Endothelial cell of umbilical vein (primary cell): ENCODE results near the gene TEX264. TPM values are rescaled to one million over a fixed set of nuclear protein-coding genes. Genes with fewer than 3 reads are reported as not detected.

ENCODE experiments used
- Bru-seq: library from RNA; stranded (reverse); fragments of 400-500 nt; gene quantifications from one replicate; lab custom pipeline; 2021; lab: Mats Ljungman, UMichigan
- BruChase-seq, 2 experiments: library from RNA; stranded (reverse); fragments of 400-500 nt; gene quantifications; one replicate each; lab custom pipeline; 2021; lab: Mats Ljungman, UMichigan
- BruUV-seq: library from RNA; stranded (reverse); fragments of 400-500 nt; replicated peaks from 2 replicates; lab custom pipeline; 2021; lab: Mats Ljungman, UMichigan
- CTCF ChIA-PET: fragments of 300-600, 350-600 bp; sonication (Branson Sonifier 250); formaldehyde crosslinking; loops from one replicate; lab custom pipeline; 2021; ENCODE audit warnings: antibody characterized with exemption, inconsistent platforms; lab: Charles Lee
- POLR2A ChIA-PET: fragments of 300-600, 350-600 bp; sonication (Branson Sonifier 250); formaldehyde crosslinking; loops from one replicate; lab custom pipeline; 2021; ENCODE audit warnings: antibody characterized with exemption, inconsistent platforms; lab: Charles Lee
- DNase-seq: peaks from one replicate; pipeline ENCODE4 v3.0.0-alpha.2; 2011; ENCODE audit warnings: low read depth, low spot score
- FAIRE-seq: peaks from 2 replicates; lab custom pipeline; 2011; peaks lifted over from hg19 to GRCh38; lab: Jason Lieb, UNC
- H2AFZ ChIP-seq: 2 replicates; pipeline ENCODE4 v1.6.0; 2012; ENCODE audit warnings: low read depth, low read length, control low read depth, inconsistent platforms
- H3K27ac ChIP-seq: 2 replicates; pipeline ENCODE4 v1.5.1; 2011; ENCODE audit warnings: low read depth, mild to moderate bottlenecking, control low read depth, low read length, moderate library complexity; ENCODE audit not compliant: insufficient read depth
- H3K27me3 ChIP-seq, 2 experiments: 2 replicates each; pipeline versions ENCODE4 v1.6.0 to v1.6.1; 2011; ENCODE audit warnings: low read length in 2 of 2, mixed read lengths in 1 of 2; ENCODE audit not compliant: control insufficient read depth in 2 of 2, insufficient read depth in 2 of 2
- H3K36me3 ChIP-seq, 2 experiments: 2 replicates in 1 of 2; 3 replicates in 1 of 2; pipeline ENCODE4 v1.5.1; 2011; ENCODE audit warnings: low read length in 2 of 2, mild to moderate bottlenecking in 1 of 2, moderate library complexity in 1 of 2; ENCODE audit not compliant: control insufficient read depth in 2 of 2, insufficient read depth in 2 of 2; ENCODE audit errors: extremely low read depth in 1 of 2
- H3K4me1 ChIP-seq: 3 replicates; pipeline ENCODE4 v1.5.1; 2011; ENCODE audit warnings: mild to moderate bottlenecking, low read length; ENCODE audit not compliant: control insufficient read depth, insufficient read depth; ENCODE audit errors: extremely low read depth
- H3K4me2 ChIP-seq: 2 replicates; pipeline ENCODE4 v1.6.1; 2011; ENCODE audit warnings: low read length, control low read depth, mixed read lengths; ENCODE audit not compliant: insufficient read depth
- H3K4me3 ChIP-seq, 3 experiments: fragments of 200-600 bp in 1 of 3; sonication (generic), shearing (Covaris generic) in 1 of 3; replicated peaks in 1 of 3; 2 replicates each; pipeline ENCODE4 v1.5.1; 2011 to 2016; ENCODE audit warnings: control low read depth in 3 of 3, low read length in 3 of 3, mild to moderate bottlenecking in 2 of 3, inconsistent platforms in 1 of 3, low read depth in 1 of 3, moderate library complexity in 1 of 3; ENCODE audit not compliant: insufficient read depth in 1 of 3
- H3K79me2 ChIP-seq: 2 replicates; pipeline ENCODE4 v1.6.0; 2012; ENCODE audit warnings: low read length, inconsistent platforms; ENCODE audit not compliant: control insufficient read depth, insufficient read depth
- H3K9ac ChIP-seq: replicated peaks from 2 replicates; pipeline ENCODE3; 2011; ENCODE audit warnings: low read length, control low read depth; ENCODE audit not compliant: insufficient read depth; ENCODE audit errors: extremely low read depth
- H3K9me1 ChIP-seq: replicated peaks from 3 replicates; pipeline ENCODE4 v1.6.0; 2011; ENCODE audit warnings: mild to moderate bottlenecking, low read length; ENCODE audit not compliant: control insufficient read depth, insufficient read depth; ENCODE audit errors: extremely low read depth
- H3K9me3 ChIP-seq: replicated peaks from 2 replicates; pipeline ENCODE4 v1.5.1; 2012; ENCODE audit warnings: low read length, inconsistent platforms; ENCODE audit not compliant: control insufficient read depth, insufficient read depth
- H4K20me1 ChIP-seq: replicated peaks from 2 replicates; pipeline ENCODE3; 2011; ENCODE audit warnings: mild to moderate bottlenecking, low read length; ENCODE audit not compliant: control insufficient read depth, insufficient read depth; ENCODE audit errors: extremely low read depth
- EZH2 ChIP-seq: IDR thresholded peaks from 2 replicates; pipeline ENCODE4 v1.6.1; 2012; ENCODE audit warnings: borderline replicate concordance, low read depth, mild to moderate bottlenecking, moderate library complexity, low read length, inconsistent platforms; ENCODE audit not compliant: severe bottlenecking
- GATA2 ChIP-seq: IDR thresholded peaks from 2 replicates; pipeline ENCODE4 v1.7.0; 2011; ENCODE audit warnings: low read depth, mild to moderate bottlenecking, moderate library complexity, mixed read lengths, low read length; ENCODE audit not compliant: insufficient read length, insufficient read depth
- JUN ChIP-seq: IDR thresholded peaks from 2 replicates; pipeline ENCODE4 v1.6.1; 2011; ENCODE audit warnings: borderline replicate concordance, low read depth; ENCODE audit not compliant: insufficient read length, insufficient read depth
- MAX ChIP-seq: IDR thresholded peaks from 2 replicates; pipeline ENCODE4 v1.6.1; 2011; ENCODE audit not compliant: insufficient read depth, insufficient read length
- MYC ChIP-seq: IDR thresholded peaks from one replicate; pipeline ENCODE4 v1.6.1; 2011; ENCODE audit warnings: mild to moderate bottlenecking, low read depth, low read length
- POLR2A ChIP-seq: IDR thresholded peaks from 2 replicates; pipeline ENCODE4 v1.6.1; 2012; ENCODE audit warnings: low read depth, mild to moderate bottlenecking, control low read depth, low read length
- POLR2AphosphoS5 ChIP-seq: IDR thresholded peaks from 2 replicates; pipeline ENCODE4 v1.6.1; 2012; ENCODE audit warnings: low read depth, mild to moderate bottlenecking, control low read depth, low read length, moderate library complexity; ENCODE audit not compliant: insufficient read depth
- dilution Hi-C: fragments of 300-500 bp; cut with MboI; formaldehyde crosslinking; loops from one replicate; pipeline ENCODE4 v1.15.0; 2019; ENCODE audit warnings: low sequenced_read_pairs; ENCODE audit not compliant: extremely low pct_ligation_motif_present
- intact Hi-C: fragments of 100-400 bp; cut with micrococcal nuclease; formaldehyde crosslinking; loops from one replicate; pipeline ENCODE4 v1.10.0; 2022
- long read RNA-seq: library from polyadenylated mRNA; stranded (forward); transcript quantifications from one replicate; pipeline ENCODE4 v2.0.0, GENCODE V29; 2021
- polyA minus RNA-seq, 3 experiments: library from RNA; depleted of rRNA, polyadenylated mRNA; stranded (reverse); fragments of >200 nt; gene quantifications; 1 replicate in 1 of 3; 2 replicates in 2 of 3; pipeline ENCODE4 v1.2.3, GENCODE V29; 2011
- polyA plus RNA-seq, 4 experiments: library from polyadenylated mRNA; depleted of rRNA in 3 of 4; stranded (reverse) in 3 of 4; unstranded in 1 of 4; fragments of >200 nt; gene quantifications; 2 replicates each; pipeline versions ENCODE4 v1.2.1 to v1.2.3, GENCODE V29; 2011 to 2012; ENCODE audit warnings: missing spikeins in 1 of 4
- total RNA-seq: library from RNA; stranded (reverse); gene quantifications from 2 replicates; pipeline ENCODE4 v1.2.3, GENCODE V29; 2021

Gene TEX264
- 26.3 and 29.0 TPM in 2 replicates for total RNA-seq
- 89.7 and 114 TPM in 2 replicates for polyA plus RNA-seq
- polyA plus RNA-seq (2011; cell fraction: cytosol; rRNA removed): 50.9 and 57.0 TPM in 2 replicates
- 35.9 and 36.0 TPM in 2 replicates for polyA plus RNA-seq (2011; cell fraction: nucleus; rRNA removed)
- 25.6 and 36.7 TPM in 2 replicates for polyA plus RNA-seq (2012)
- 42.7 and 50.8 TPM in 2 replicates for polyA minus RNA-seq
- 32.7 TPM for polyA minus RNA-seq (2011; cell fraction: cytosol; rRNA and poly(A)+ RNA removed)
- polyA minus RNA-seq (2011; cell fraction: nucleus; rRNA and poly(A)+ RNA removed): 9.0 and 10.9 TPM in 2 replicates
- Bru-seq, nascent RNA: percentile 48 among the genes with signal in this experiment
- BruChase-seq, experiment 1, labeled RNA remaining after a 6-hour chase: percentile 64 among the genes with signal in this experiment
- BruChase-seq, experiment 2, labeled RNA remaining after a 2-hour chase: percentile 48 among the genes with signal in this experiment
- long read RNA-seq, transcript TEX264-213 (4 exons, 800 nt): minor isoform, 9 of 123 reads
- long read RNA-seq, transcript TEX264-201 (5 exons, 1,340 nt): major isoform, 81 of 123 reads
- long read RNA-seq, partial matches to known transcripts: 4 of 123 reads
- long read RNA-seq, other reads (novel, unspliced or antisense): 21 of 123 reads

- ChIA-PET CTCF (interaction anchor here (0.9 to 6.4 kb wide), 13 partner anchors 11 to 1055 kb away, joined by 4 to 230 read pairs (median 13); partner anchors contain the start of genes DCAF1, GRM2, MAPKAPK3 and RAD54L2), POLR2A (interaction anchor here (1.1 to 1.7 kb wide), 2 partner anchors 171 to 172 kb away, joined by 9 read pairs; partner anchors contain the start of gene DCAF1)
- FAIRE-seq (peak; percentile 66), DNase-seq (peak; percentile 69)
- Histone ChIP-seq H3K9me3 (no peaks in the 10 kb centered on the region), H3K79me2 (no peaks in the 10 kb centered on the region), H2AFZ (peak within 1 kb of the TSS; percentile 87), H3K27ac (peak within 1 kb of the TSS; percentile 55), H3K36me3 (peaks cover 0 to 2% of the 10 kb centered on the region in 2 experiments), H3K27me3 (no peaks in the 10 kb centered on the region), H3K4me1 (peaks cover 12% of the 10 kb centered on the region), H3K9ac (peak within 1 kb of the TSS; percentile 79), H3K4me3 (peak within 1 kb of the TSS; percentile 72 to 88 (median 82)), H3K4me2 (peak within 1 kb of the TSS; percentile 88), H3K9me1 (no peaks in the 10 kb centered on the region), H4K20me1 (no peaks in the 10 kb centered on the region)
- TSS peak; percentile 6 for BruUV-seq
- dilution Hi-C loops: no loop called here
- TF ChIP-seq EZH2: no peak
- peak; percentile 82 for TF ChIP-seq POLR2AphosphoS5
- no peak for TF ChIP-seq JUN
- no peak for TF ChIP-seq GATA2
- TF ChIP-seq MAX: no peak
- TF ChIP-seq MYC: no peak
- TF ChIP-seq POLR2A: peak; percentile 88
- intact Hi-C loops: loop anchor here (1.0 to 10.0 kb wide), 2 partner anchors 11 to 1056 kb away; partner anchors contain the start of genes CISH and MAPKAPK3
Measured at GRCh38 chr3:51670823-51671733, at the start of gene TEX264. TSS of gene TEX264 (plus strand) at chr3:51671252. CDS start at chr3:51674305, 3,053 bp downstream.
